Mesothelial cell of epicardium (in vitro differentiated cells): ENCODE data around the gene LRRC37A2. TPM values are rescaled to one million over a fixed set of nuclear protein-coding genes. Genes with fewer than 3 reads are reported as not detected.
"Not testable (repeated sequence)": the region's sequence is repeated elsewhere in the genome, so short reads cannot be mapped to it uniquely, and the experiment has no call there.

Experiments used
- DNase-seq, 2 experiments: peaks; one replicate each; pipeline ENCODE4 v3.0.0; 2021; ENCODE audit warnings: low spot score in 2 of 2; ENCODE audit not compliant: unreplicated experiment in 2 of 2
- H3K27ac Mint-ChIP-seq: 2 replicates; pipeline ENCODE4 v1.8.0; 2021; ENCODE audit warnings: mixed read lengths
- H3K27me3 Mint-ChIP-seq: 2 replicates; pipeline ENCODE4 v1.8.0; 2021; ENCODE audit warnings: low read depth, mixed read lengths
- H3K36me3 Mint-ChIP-seq: 2 replicates; pipeline ENCODE4 v1.8.0; 2021; ENCODE audit warnings: mixed read lengths
- H3K4me1 Mint-ChIP-seq: 2 replicates; pipeline ENCODE4 v1.8.0; 2021; ENCODE audit warnings: mixed read lengths
- H3K4me3 Mint-ChIP-seq: 2 replicates; pipeline ENCODE4 v1.8.0; 2021; ENCODE audit warnings: mild to moderate bottlenecking, moderate library complexity, mixed read lengths
- H3K9me3 Mint-ChIP-seq: 2 replicates; pipeline ENCODE4 v1.8.0; 2021; ENCODE audit warnings: mixed read lengths
- total RNA-seq: library from RNA; stranded (reverse); gene quantifications from 3 replicates; pipeline ENCODE4 v1.2.1, GENCODE V29; 2021

The LRRC37A2 gene
- 23.8 to 26.8 TPM (median 24.5 TPM) in 3 replicates for total RNA-seq

DNA sequence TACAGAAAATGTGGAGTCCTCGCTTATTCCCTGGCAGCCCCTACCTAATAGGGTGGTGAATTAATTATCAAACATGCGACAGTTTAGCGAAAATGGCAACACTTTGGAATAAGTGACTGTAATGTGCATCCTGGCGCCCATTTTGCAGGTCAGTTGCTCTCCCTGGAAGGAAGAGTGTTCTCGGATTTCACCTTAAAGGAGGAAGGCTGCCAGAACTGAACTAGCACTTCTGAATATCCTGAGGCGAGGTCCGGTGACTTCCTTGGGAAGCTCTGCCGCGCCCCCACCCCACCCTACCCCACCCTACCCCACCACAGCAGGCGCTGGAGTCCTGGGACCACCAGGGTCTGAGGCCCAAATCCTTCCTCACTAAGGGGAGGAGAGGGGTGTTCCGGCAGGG lies at the start of gene LRRC37A2:
Gene LRRC37A2 (plus strand): TSS at position 301 of the 400 bp plus-strand sequence. CDS start 245 bp downstream, outside the sequence.
- H3K36me3 Mint-ChIP-seq, DNase-seq, H3K9me3 Mint-ChIP-seq, H3K27me3 Mint-ChIP-seq, H3K27ac Mint-ChIP-seq, H3K4me3 Mint-ChIP-seq, H3K4me1 Mint-ChIP-seq: not testable (repeated sequence)

DNA sequence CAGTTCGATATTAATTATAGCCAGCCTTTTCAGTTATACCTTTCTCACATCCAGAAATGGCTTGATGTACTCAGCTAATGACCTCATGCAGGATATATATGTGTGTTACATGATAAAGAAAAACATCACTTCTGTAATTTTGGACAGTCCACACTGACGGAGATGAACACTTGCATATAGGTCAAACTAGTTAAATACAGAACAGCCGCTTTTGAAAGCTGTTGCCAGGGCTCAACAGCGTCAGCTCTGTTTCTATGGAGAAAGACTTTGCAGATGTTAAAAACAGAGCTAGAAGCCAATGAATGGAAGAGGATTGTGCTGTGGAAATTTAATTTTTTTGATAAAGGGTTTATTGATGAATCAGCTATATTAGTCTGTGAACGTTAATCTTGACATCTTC lies 44.6 kb upstream of the LRRC37A2 start:
- H3K36me3 Mint-ChIP-seq, H3K27me3 Mint-ChIP-seq, H3K4me1 Mint-ChIP-seq, DNase-seq, H3K4me3 Mint-ChIP-seq, H3K9me3 Mint-ChIP-seq, H3K27ac Mint-ChIP-seq: not testable (repeated sequence)

DNA sequence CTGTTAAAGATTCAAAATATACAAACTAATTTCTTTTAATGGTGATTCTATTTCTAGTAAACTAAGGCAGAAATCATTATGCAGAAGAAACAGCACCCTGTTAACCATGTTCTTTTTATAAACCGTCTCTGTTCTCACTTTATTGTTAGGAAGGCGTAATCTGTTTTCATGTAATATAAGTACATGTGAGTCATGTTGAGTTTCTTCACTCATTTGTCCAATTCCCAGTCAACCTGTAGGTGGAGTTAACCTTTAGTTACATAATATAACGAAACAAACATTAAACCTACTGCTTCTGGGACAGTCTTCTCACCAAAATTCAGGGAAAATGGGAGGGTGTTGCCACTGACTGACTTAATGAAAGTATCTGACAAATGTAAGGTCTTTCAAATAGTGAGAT lies 37.8 kb upstream of the LRRC37A2 start:
- not testable (repeated sequence) for H3K4me3 Mint-ChIP-seq, H3K36me3 Mint-ChIP-seq, H3K4me1 Mint-ChIP-seq, H3K27me3 Mint-ChIP-seq, DNase-seq, H3K9me3 Mint-ChIP-seq, H3K27ac Mint-ChIP-seq

DNA sequence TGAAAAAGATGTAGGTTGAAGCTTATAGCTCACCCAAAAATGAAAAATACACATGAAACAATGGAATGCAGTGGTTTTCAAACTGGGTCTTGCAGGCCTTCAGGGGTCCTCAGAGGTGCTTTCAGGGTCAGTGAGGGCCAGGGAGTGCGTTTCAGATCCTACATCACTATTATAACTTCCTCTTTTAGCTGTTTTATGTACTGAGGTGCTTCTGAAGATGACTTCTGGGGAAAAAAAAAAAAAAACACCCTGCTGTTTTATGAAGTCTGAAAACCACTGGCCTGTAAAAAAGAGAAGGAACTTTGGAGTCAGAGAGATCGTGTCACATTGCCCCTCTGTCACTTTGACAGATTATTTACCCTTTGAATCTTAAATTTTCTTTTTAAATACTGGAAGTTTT lies 36.7 kb upstream of the LRRC37A2 start:
- H3K9me3 Mint-ChIP-seq, H3K4me1 Mint-ChIP-seq, H3K27me3 Mint-ChIP-seq, H3K27ac Mint-ChIP-seq, H3K36me3 Mint-ChIP-seq, H3K4me3 Mint-ChIP-seq, DNase-seq: not testable (repeated sequence)

DNA sequence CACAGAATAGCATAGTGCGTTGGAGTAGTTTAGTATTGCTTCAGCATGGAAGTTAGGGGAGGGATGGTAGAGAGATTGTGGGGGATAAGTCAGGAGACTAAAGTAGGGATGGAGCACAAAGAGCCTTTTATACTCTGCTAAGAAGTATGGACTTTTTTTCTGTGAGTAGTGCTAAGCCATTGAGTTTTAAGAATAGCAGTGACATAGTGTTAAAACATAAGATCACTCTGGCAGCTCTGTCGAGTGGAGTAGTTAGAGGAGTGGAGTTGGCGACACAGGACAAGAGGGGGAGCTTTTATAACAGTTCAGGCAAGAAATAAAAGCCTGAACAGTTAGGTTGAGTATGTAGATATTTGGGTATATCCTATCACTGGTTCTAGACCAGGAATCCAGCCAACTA lies 33.4 kb upstream of the LRRC37A2 start:
- not testable (repeated sequence) for H3K9me3 Mint-ChIP-seq, DNase-seq, H3K27ac Mint-ChIP-seq, H3K27me3 Mint-ChIP-seq, H3K4me3 Mint-ChIP-seq, H3K4me1 Mint-ChIP-seq, H3K36me3 Mint-ChIP-seq

DNA sequence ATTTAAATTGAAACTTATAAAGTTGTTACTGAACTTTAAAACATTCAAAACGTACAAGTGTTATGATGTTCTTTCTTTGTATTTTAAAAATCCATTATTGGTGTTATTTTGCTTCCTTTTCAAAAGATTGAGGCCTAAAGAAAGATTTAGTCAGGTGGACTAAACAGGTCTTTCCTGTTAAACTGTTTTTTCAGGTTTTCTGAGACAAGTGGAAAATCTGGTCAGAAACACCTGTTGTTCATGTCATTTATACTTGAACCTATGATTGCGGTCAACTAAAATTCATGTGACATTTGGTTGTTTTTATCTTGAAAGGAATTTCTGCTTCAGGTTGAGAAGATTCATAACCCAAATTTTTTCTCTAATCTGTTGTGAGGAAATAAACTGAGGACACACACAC lies 31.0 kb upstream of the LRRC37A2 start:
- not testable (repeated sequence) for H3K27ac Mint-ChIP-seq, H3K9me3 Mint-ChIP-seq, H3K4me1 Mint-ChIP-seq, DNase-seq, H3K27me3 Mint-ChIP-seq, H3K4me3 Mint-ChIP-seq, H3K36me3 Mint-ChIP-seq

DNA sequence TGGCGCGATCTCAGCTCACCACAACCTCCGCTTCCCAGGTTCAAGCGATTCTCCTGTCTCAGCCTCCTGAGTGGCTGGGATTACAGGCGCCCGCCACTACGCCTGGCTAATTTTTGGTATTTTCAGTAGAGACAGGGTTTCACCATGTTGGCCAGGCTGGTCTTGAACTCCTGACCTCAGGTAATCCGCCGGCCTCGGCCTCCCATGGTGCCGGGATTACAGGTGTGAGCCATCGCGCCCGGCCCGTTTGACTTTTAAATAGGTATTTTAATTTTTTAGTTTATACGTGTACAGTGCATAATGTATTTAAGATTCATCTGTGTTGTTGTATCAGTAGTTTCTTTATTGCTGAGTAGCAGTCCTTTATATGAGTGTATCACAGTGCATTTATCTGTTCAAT lies 20.2 kb upstream of the LRRC37A2 start:
- not testable (repeated sequence) for H3K36me3 Mint-ChIP-seq, DNase-seq, H3K4me1 Mint-ChIP-seq, H3K27me3 Mint-ChIP-seq, H3K9me3 Mint-ChIP-seq, H3K27ac Mint-ChIP-seq, H3K4me3 Mint-ChIP-seq

DNA sequence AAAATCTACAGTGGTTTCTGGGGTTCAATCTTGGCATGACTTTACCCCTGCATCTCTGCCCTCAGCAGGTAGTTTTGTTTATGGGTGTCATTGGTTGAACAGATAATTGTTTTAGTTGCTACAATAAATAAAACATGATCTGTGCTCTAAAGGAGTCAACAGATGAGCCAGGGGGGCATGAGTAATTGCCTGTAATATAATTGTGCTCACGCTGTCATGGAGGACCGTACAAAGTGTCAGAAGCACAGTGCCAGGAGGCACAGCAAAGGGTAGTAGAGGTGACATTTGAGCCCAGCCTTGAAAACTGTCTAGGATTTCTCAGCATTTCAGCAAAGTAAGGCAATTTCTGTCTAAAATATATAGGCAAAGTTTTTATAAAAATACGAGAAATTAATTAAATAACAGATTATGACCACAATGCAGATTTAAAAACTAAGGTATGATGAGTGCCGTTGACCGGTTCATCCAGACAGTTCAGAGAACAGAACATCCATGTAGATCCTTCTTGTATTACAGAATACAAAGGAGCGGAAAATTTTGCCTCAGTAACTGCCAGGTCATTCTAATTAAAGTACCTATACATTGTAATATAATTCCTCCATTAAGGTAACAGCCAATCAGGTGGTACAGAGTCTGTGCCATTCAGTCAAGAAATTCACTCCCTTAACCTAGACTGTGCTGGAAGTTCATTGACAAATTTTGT lies 12.7 kb upstream of the LRRC37A2 start:
- not testable (repeated sequence) for H3K36me3 Mint-ChIP-seq, H3K4me1 Mint-ChIP-seq, H3K9me3 Mint-ChIP-seq, H3K4me3 Mint-ChIP-seq, DNase-seq, H3K27me3 Mint-ChIP-seq, H3K27ac Mint-ChIP-seq

DNA sequence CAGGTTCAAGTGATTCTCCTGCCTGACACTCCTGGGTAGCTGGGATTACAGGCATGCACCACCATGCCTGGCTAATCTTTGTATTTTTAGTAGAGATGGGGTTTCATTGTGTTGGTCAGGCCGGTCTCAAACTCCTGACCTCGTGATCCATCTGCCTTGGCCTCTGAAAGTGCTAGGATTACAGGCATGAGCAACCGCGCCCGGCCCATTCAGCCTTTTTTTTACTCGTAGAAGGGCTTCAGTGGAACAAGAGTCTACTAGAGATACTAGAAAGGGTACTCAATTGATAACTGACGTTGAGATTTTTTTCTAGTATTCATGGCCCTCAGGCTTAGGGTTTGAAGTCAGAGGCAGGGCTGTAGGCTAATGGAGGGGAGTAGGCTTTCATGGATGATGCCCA lies 6.4 kb upstream of the LRRC37A2 start:
- H3K4me3 Mint-ChIP-seq, H3K9me3 Mint-ChIP-seq, H3K27me3 Mint-ChIP-seq, H3K36me3 Mint-ChIP-seq, H3K27ac Mint-ChIP-seq, H3K4me1 Mint-ChIP-seq, DNase-seq: not testable (repeated sequence)

DNA sequence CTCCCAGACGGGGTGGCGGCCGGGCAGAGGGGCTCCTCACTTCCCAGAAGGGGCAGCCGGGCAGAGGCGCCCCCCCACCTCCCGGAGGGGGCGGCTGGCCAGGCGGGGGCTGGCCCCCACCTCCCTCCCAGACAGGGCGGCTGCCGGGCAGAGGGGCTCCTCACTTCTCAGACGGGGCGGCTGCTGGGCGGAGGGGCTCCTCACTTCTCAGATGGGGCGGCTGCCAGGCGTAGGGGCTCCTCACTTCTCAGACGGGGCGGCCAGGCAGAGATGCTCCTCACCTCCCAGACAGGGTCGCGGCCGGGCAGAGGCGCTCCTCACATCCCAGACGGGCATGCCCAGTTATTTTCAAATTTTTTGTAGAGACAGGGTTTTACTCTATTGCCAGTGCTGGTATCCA lies 22.4 kb downstream of the LRRC37A2 start:
- not testable (repeated sequence) for H3K4me3 Mint-ChIP-seq, H3K36me3 Mint-ChIP-seq, H3K9me3 Mint-ChIP-seq, H3K27ac Mint-ChIP-seq, H3K4me1 Mint-ChIP-seq, H3K27me3 Mint-ChIP-seq
- DNase-seq, result peak in 1 of 2 experiments; percentile 16

DNA sequence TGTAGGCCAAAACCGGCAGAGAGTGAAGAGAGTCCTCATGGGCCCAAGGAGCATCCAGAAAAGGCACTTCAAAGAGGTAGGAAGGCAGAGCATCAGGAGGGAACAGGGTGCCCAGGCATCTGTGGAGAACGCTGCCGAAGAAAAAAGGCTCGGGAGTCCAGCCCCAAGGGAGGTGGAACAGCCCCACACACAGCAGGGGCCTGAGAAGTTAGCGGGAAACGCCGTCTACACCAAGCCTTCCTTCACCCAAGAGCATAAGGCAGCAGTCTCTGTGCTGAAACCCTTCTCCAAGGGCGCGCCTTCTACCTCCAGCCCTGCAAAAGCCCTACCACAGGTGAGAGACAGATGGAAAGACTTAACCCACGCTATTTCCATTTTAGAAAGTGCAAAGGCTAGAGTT lies 36.3 kb downstream of the LRRC37A2 start:
- not testable (repeated sequence) for H3K9me3 Mint-ChIP-seq, H3K4me1 Mint-ChIP-seq, DNase-seq, H3K27ac Mint-ChIP-seq, H3K36me3 Mint-ChIP-seq, H3K4me3 Mint-ChIP-seq, H3K27me3 Mint-ChIP-seq

DNA sequence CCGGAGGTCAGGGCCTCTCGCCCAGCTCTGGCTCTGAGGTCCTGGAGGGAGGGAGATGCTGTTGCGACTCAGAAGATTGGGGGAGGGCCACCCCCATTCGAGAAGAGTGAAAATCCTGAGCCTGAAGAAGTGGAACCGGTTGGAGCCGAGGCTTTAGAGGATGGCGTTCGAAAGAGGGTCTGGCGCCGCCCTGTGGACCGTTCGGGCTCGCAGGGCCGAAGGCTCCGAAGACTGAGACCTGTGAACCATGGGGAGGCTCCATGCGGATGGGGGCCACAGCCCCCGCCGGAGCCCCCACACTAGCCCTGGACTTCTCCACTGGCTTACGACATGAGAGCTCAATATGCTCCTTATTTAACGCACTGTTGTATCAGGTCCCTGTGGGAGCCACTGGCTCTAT lies 46.9 kb downstream of the LRRC37A2 start:
- not testable (repeated sequence) for H3K27me3 Mint-ChIP-seq, H3K36me3 Mint-ChIP-seq

DNA sequence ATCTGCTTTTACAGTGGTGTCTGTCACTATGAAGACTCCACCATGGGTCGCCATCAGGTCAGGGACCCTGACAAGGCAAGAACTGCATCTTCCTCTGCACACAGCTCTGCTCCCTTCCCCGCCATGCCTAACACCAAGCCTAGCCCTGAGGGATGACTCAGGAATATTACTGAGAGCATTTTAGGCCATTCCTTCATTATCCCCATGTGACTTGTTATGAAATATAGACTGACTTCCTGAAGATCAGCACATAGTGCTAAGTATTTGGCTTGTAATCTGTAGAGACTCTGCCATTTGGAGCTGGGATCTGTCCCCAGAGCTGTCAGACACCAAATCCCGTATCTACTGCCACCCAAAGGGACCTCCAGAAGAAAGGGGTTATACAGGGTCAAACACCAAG lies 47.8 kb downstream of the LRRC37A2 start:
- H3K27ac Mint-ChIP-seq, H3K36me3 Mint-ChIP-seq, H3K27me3 Mint-ChIP-seq, H3K4me3 Mint-ChIP-seq, H3K9me3 Mint-ChIP-seq, H3K4me1 Mint-ChIP-seq, DNase-seq: not testable (repeated sequence)

More for the DNA sequence above, 46.9 kb downstream of the LRRC37A2 start:
- H3K27ac Mint-ChIP-seq, H3K4me1 Mint-ChIP-seq, H3K9me3 Mint-ChIP-seq, DNase-seq, H3K4me3 Mint-ChIP-seq: not testable (repeated sequence)

DNA sequence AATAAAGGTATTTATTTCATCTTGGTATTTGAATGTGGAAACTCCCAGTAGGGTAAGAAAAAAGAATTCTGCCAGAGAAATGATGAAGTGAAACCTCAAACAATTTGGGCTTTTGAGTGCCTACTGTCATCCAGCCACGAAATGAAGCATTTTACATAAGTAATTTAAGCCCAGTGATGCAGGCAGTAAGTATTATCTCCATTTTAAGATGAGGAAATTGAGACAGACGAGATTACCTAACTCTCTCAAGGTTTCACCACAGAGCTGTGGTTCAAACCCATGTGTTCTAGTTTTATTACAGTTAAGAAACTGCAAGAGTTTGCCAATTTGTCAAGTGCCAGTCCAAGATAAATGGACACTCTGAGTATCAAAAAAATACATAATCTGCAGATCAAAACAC lies 54.0 kb downstream of the LRRC37A2 start:
- not testable (repeated sequence) for H3K4me3 Mint-ChIP-seq, H3K9me3 Mint-ChIP-seq, H3K36me3 Mint-ChIP-seq, H3K27ac Mint-ChIP-seq, H3K27me3 Mint-ChIP-seq, H3K4me1 Mint-ChIP-seq, DNase-seq

DNA sequence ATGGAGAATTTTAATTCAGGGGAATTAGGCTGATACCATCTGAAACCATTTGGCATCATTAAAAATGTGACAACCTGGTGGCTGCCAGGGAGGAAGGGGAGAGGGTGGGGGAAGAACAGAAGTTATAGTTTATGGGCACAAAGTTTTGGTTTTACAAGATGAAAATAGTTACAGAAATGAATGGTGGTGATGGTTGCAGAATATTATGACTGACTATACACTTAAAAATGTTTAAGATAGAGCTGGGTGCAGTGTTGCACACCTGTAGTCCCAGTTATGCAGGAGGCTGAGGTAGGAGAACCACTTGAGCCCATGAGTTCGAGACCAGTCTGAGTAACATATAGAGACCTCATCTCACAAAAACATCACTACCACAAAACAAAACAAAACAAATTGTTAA lies 54.7 kb downstream of the LRRC37A2 start:
- H3K4me1 Mint-ChIP-seq, H3K4me3 Mint-ChIP-seq, H3K36me3 Mint-ChIP-seq, H3K9me3 Mint-ChIP-seq, H3K27me3 Mint-ChIP-seq, H3K27ac Mint-ChIP-seq, DNase-seq: not testable (repeated sequence)
